ENCODE results near the gene BCAR3.

The BCAR3 gene

GRCh38 chr1:93526431-93526830, 155.2 kb downstream of the BCAR3 start:
- no peak overlapping the region for H3K4me3 ChIP-seq (ENCODE audit: low read depth, low read length)
- H3K9me3 ChIP-seq (ENCODE audit: control insufficient read depth, insufficient read depth, low read length), result no peaks in the 10 kb centered on the region
- no peak overlapping the region for H3K9ac ChIP-seq (ENCODE audit: low read depth, low read length)
- H3K36me3 ChIP-seq (ENCODE audit: control insufficient read depth, insufficient read depth, low read length), result no peaks in the 10 kb centered on the region
- H3K4me1 ChIP-seq (ENCODE audit: control insufficient read depth, insufficient read depth, low read length), result no peaks in the 10 kb centered on the region
- no peaks in the 10 kb centered on the region for H3K27me3 ChIP-seq (ENCODE audit: control insufficient read depth, insufficient read depth, low read length)

- H3K27me3 ChIP-seq (ENCODE audit: control insufficient read depth, insufficient read depth, low read length), result no peaks in the 10 kb centered on the region
- H3K4me3 ChIP-seq (ENCODE audit: low read depth, low read length), result no peak overlapping the region
- H3K36me3 ChIP-seq (ENCODE audit: control insufficient read depth, insufficient read depth, low read length), result no peaks in the 10 kb centered on the region
- H3K9ac ChIP-seq (ENCODE audit: low read depth, low read length), result no peak overlapping the region
- H3K9me3 ChIP-seq (ENCODE audit: control insufficient read depth, insufficient read depth, low read length), result no peaks in the 10 kb centered on the region
- no peaks in the 10 kb centered on the region for H3K4me1 ChIP-seq (ENCODE audit: control insufficient read depth, insufficient read depth, low read length)
Observed at GRCh38 chr1:93525431-93525830, 156.2 kb downstream of the BCAR3 start.

- H3K36me3 ChIP-seq (ENCODE audit: control insufficient read depth, insufficient read depth, low read length), result no peaks in the 10 kb centered on the region
- no peak overlapping the region for H3K4me3 ChIP-seq (ENCODE audit: low read depth, low read length)
- no peaks in the 10 kb centered on the region for H3K9me3 ChIP-seq (ENCODE audit: control insufficient read depth, insufficient read depth, low read length)
- no peaks in the 10 kb centered on the region for H3K4me1 ChIP-seq (ENCODE audit: control insufficient read depth, insufficient read depth, low read length)
- H3K9ac ChIP-seq (ENCODE audit: low read depth, low read length), result no peak overlapping the region
- H3K27me3 ChIP-seq (ENCODE audit: control insufficient read depth, insufficient read depth, low read length), result no peaks in the 10 kb centered on the region
Observed at GRCh38 chr1:93522721-93523120, 158.9 kb downstream of the BCAR3 start.

- Histone ChIP-seq H3K4me3 (ENCODE audit: low read depth, low read length) (no peak overlapping the region), H3K9me3 (ENCODE audit: control insufficient read depth, insufficient read depth, low read length) (no peaks in the 10 kb centered on the region), H3K9ac (ENCODE audit: low read depth, low read length) (no peak overlapping the region), H3K4me1 (ENCODE audit: control insufficient read depth, insufficient read depth, low read length) (no peaks in the 10 kb centered on the region), H3K36me3 (ENCODE audit: control insufficient read depth, insufficient read depth, low read length) (no peaks in the 10 kb centered on the region), H3K27me3 (ENCODE audit: control insufficient read depth, insufficient read depth, low read length) (no peaks in the 10 kb centered on the region)
Observed at GRCh38 chr1:93521618-93522017, 160.0 kb downstream of the BCAR3 start.

- Histone ChIP-seq H3K4me1 (ENCODE audit: control insufficient read depth, insufficient read depth, low read length) (no peaks in the 10 kb centered on the region), H3K9me3 (ENCODE audit: control insufficient read depth, insufficient read depth, low read length) (no peaks in the 10 kb centered on the region), H3K4me3 (ENCODE audit: low read depth, low read length) (no peak overlapping the region), H3K27me3 (ENCODE audit: control insufficient read depth, insufficient read depth, low read length) (no peaks in the 10 kb centered on the region), H3K36me3 (ENCODE audit: control insufficient read depth, insufficient read depth, low read length) (no peaks in the 10 kb centered on the region), H3K9ac (ENCODE audit: low read depth, low read length) (no peak overlapping the region)
Observed at GRCh38 chr1:93519199-93519829, 162.3 kb downstream of the BCAR3 start.

- Histone ChIP-seq H3K9me3 (ENCODE audit: control insufficient read depth, insufficient read depth, low read length) (no peaks in the 10 kb centered on the region), H3K4me3 (ENCODE audit: low read depth, low read length) (no peak overlapping the region), H3K36me3 (ENCODE audit: control insufficient read depth, insufficient read depth, low read length) (no peaks in the 10 kb centered on the region), H3K27me3 (ENCODE audit: control insufficient read depth, insufficient read depth, low read length) (no peaks in the 10 kb centered on the region), H3K9ac (ENCODE audit: low read depth, low read length) (no peak overlapping the region), H3K4me1 (ENCODE audit: control insufficient read depth, insufficient read depth, low read length) (no peaks in the 10 kb centered on the region)
Observed at GRCh38 chr1:93518516-93518915, 163.1 kb downstream of the BCAR3 start.

GRCh38 chr1:93516164-93516563, 165.5 kb downstream of the BCAR3 start:
- Histone ChIP-seq H3K4me3 (ENCODE audit: low read depth, low read length) (no peak overlapping the region), H3K9me3 (ENCODE audit: control insufficient read depth, insufficient read depth, low read length) (no peaks in the 10 kb centered on the region), H3K27me3 (ENCODE audit: control insufficient read depth, insufficient read depth, low read length) (no peaks in the 10 kb centered on the region), H3K4me1 (ENCODE audit: control insufficient read depth, insufficient read depth, low read length) (no peaks in the 10 kb centered on the region), H3K36me3 (ENCODE audit: control insufficient read depth, insufficient read depth, low read length) (no peaks in the 10 kb centered on the region), H3K9ac (ENCODE audit: low read depth, low read length) (no peak overlapping the region)

All from iPS-15b (cell line).